Activated CD4-positive, alpha-beta T cell treated with anti-CD3 and anti-CD28 coated beads, Interleukin-2, amount 10 ng/mL, durations not matched to agents 24 days and 14 days (primary cell): Measurements from ENCODE around the gene KIF5C. TPM values are rescaled to one million over a fixed set of nuclear protein-coding genes. Genes with fewer than 3 reads are reported as not detected.
A peak's percentile ranks its signal among the peaks of the same experiment; 100 is the strongest.

Experiments
- DNase-seq: peaks from one replicate; pipeline ENCODE4 v3.0.0; 2022
- H3K27ac Mint-ChIP-seq: one replicate; pipeline ENCODE4 v1.8.0; 2022; ENCODE audit warnings: mild to moderate bottlenecking, mixed read lengths
- H3K27me3 Mint-ChIP-seq: one replicate; pipeline ENCODE4 v1.8.0; 2022; ENCODE audit warnings: mixed read lengths
- H3K36me3 Mint-ChIP-seq: one replicate; pipeline ENCODE4 v1.8.0; 2022; ENCODE audit warnings: low read depth, mild to moderate bottlenecking, mixed read lengths
- H3K4me1 Mint-ChIP-seq: one replicate; pipeline ENCODE4 v1.8.0; 2021; ENCODE audit warnings: mixed read lengths
- H3K4me3 Mint-ChIP-seq: one replicate; pipeline ENCODE4 v1.8.0; 2022; ENCODE audit warnings: mild to moderate bottlenecking, moderate library complexity, mixed read lengths
- H3K9me3 Mint-ChIP-seq: one replicate; pipeline ENCODE4 v1.8.0; 2021; ENCODE audit warnings: mixed read lengths
- intact Hi-C: fragments of 100-400 bp; cut with micrococcal nuclease; formaldehyde crosslinking; loops from one replicate; pipeline ENCODE4 v1.15.1; 2023
- total RNA-seq: library from RNA; stranded (reverse); gene quantifications from 2 replicates; pipeline ENCODE4 v1.2.3, GENCODE V29; 2022

KIF5C gene
- total RNA-seq, 1 donor from 2014 or later = 20.0 TPM

DNA sequence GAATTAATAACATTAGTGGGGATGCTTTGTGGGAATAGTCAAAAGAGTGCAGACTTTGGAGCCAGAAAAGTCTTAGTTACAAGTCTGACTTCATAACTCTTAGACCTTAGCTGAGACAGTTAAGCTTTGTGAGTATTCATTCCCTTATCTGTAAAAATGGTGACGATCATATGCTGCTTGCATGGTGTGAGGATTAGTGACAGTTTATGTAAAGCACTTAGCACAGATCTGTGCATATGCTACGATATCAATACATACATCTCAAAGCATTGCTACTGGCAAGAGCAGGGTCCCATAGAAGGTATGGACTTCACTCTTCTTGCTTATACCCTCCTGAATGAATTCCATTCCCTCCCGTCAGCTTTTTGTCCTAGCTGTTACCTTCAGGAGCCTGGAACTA, 106.8 kb downstream of the KIF5C start:
- H3K27ac Mint-ChIP-seq = no peak overlapping the region
- intact Hi-C loops = loop anchor here (10.0 kb wide), 2 partner anchors 477 to 777 kb away; no protein-coding TSS in a partner anchor
- no peak overlapping the region for H3K4me3 Mint-ChIP-seq
- DNase-seq = no peak
- H3K9me3 Mint-ChIP-seq = no peaks in the 10 kb centered on the region
- no peaks in the 10 kb centered on the region for H3K27me3 Mint-ChIP-seq
- no peaks in the 10 kb centered on the region for H3K4me1 Mint-ChIP-seq
- peaks cover 17% of the 10 kb centered on the region for H3K36me3 Mint-ChIP-seq

DNA sequence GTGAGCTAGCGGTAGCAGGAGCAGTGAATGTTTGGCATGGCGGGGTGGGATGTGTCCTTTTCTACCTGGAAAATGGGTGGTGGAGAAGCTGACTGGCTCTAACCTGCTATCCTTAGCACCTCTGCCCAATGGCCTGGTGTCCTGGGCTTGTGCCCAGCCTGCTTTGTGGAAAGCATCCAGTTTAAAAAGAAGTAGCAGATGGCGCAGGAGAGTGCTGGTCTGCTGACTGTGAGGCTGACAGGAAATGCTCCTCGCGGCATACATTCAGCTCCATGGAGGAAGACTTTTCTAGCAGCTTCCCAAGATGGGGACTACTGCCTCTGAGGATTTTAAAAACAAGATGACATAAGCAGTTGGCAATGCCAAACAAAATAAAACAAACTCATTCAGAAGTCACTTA, 107.3 kb downstream of the KIF5C start:
- peaks cover 17% of the 10 kb centered on the region for H3K36me3 Mint-ChIP-seq
- intact Hi-C loops = loop anchor here (10.0 kb wide), 2 partner anchors 477 to 777 kb away; no protein-coding TSS in a partner anchor

DNA sequence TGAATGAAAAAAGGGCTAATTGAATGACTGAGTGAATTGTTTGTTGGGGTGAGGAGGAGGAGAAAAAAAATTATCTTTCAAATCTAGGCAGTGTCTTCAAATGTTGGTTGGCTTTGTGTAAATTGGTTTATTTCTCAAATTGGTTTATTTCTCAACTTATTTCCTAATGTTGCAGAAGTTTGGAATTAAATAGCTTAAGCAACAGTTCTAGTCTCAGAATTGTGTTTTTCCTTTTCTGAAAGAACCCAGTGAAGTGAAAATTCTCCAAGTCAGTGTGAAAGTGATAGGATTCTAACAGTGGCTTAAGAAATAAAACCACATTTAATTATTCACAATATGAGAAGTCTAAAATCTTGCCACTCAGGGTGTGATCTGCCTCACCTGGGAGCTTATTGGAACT, 108.9 kb downstream of the KIF5C start:
- no peak for DNase-seq
- no peak overlapping the region for H3K4me3 Mint-ChIP-seq
- intact Hi-C loops = loop anchor here (10.0 kb wide), 2 partner anchors 479 to 779 kb away; no protein-coding TSS in a partner anchor
- no peak overlapping the region for H3K27ac Mint-ChIP-seq
- H3K36me3 Mint-ChIP-seq = peaks cover 17% of the 10 kb centered on the region
- no peaks in the 10 kb centered on the region for H3K9me3 Mint-ChIP-seq
- H3K27me3 Mint-ChIP-seq = no peaks in the 10 kb centered on the region
- H3K4me1 Mint-ChIP-seq = no peaks in the 10 kb centered on the region

More for the DNA sequence above, 107.3 kb downstream of the KIF5C start:
- Mint-ChIP-seq H3K4me1 (no peaks in the 10 kb centered on the region), H3K9me3 (no peaks in the 10 kb centered on the region), H3K27ac (no peak overlapping the region), H3K4me3 (no peak overlapping the region), H3K27me3 (no peaks in the 10 kb centered on the region)
- DNase-seq = no peak

DNA sequence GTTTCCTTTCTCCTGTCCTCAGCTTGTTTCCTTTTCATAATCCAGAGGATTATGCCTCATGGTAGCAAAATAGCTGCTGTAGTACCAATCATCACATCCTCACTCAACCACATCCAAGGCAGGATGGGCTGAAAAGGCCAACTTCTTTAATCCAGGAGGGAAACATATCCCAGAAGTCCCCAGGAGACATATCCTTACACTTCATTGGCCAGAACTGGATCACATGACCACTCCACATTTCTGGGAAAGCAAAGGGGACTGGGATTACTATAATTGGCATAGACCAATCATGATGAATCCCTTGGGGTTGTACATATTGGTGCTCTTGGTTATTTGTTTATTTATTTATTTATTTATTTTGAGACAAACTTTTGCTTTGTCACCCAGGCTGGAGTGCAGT, 109.4 kb downstream of the KIF5C start:
- no peak for DNase-seq
- H3K9me3 Mint-ChIP-seq = no peaks in the 10 kb centered on the region
- no peaks in the 10 kb centered on the region for H3K27me3 Mint-ChIP-seq
- H3K36me3 Mint-ChIP-seq = peaks cover 17% of the 10 kb centered on the region
- H3K4me1 Mint-ChIP-seq = no peaks in the 10 kb centered on the region
- H3K4me3 Mint-ChIP-seq = no peak overlapping the region
- intact Hi-C loops = loop anchor here (10.0 kb wide), 2 partner anchors 480 to 780 kb away; no protein-coding TSS in a partner anchor
- H3K27ac Mint-ChIP-seq = no peak overlapping the region

DNA sequence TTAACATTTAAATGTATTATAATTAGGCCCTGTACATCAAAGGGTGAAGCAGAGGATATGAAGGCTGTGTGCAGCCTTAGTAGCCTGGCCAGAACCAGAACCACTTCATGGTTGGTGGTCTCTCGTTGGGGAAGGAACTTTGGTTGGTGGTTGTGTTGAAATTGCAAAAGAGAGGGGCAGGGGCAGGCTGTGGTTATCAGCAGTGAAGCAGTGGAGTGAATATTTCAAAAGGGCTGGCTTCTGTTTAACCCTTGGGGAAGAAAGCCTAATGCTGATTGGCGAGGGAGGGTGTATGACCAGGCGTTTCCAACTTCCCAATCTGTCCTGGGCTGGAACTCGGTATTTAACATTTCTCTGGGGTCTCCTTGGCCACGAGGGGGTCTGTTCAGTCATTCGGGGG, 112.3 kb downstream of the KIF5C start:
- Mint-ChIP-seq H3K4me1 (peaks cover 2% of the 10 kb centered on the region), H3K4me3 (no peak overlapping the region), H3K36me3 (peaks cover 13% of the 10 kb centered on the region), H3K9me3 (no peaks in the 10 kb centered on the region), H3K27ac (no peak overlapping the region), H3K27me3 (no peaks in the 10 kb centered on the region)
- DNase-seq = no peak
- intact Hi-C loops = loop anchor here (5.0 to 10.0 kb wide), 4 partner anchors 60 to 1000 kb away; no protein-coding TSS in a partner anchor

DNA sequence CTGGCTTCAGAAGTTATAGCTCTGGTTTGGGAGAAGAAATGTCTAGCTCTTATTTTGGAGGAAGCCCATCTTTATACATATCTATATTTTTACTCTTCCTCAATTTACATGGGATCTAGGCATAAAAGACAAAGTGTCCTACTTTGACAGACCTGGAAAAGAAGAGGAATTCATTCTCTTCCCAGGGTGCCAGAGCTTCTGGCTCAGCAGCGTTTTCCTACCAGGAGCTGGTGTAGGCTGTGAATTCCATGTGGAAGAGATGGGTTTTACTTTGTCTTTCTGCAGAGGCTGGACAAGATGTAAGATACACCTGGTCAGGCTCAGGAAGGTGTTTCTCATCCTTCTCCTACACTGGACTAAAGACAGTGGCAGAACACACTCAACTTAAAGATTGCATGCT, 113.3 kb downstream of the KIF5C start:
- H3K27ac Mint-ChIP-seq = no peak overlapping the region
- peaks cover 2% of the 10 kb centered on the region for H3K4me1 Mint-ChIP-seq
- H3K4me3 Mint-ChIP-seq = no peak overlapping the region
- no peaks in the 10 kb centered on the region for H3K9me3 Mint-ChIP-seq
- DNase-seq = no peak
- H3K36me3 Mint-ChIP-seq = peaks cover 11% of the 10 kb centered on the region
- intact Hi-C loops = loop anchor here (5.0 to 10.0 kb wide), 4 partner anchors 61 to 1001 kb away; no protein-coding TSS in a partner anchor
- H3K27me3 Mint-ChIP-seq = no peaks in the 10 kb centered on the region

DNA sequence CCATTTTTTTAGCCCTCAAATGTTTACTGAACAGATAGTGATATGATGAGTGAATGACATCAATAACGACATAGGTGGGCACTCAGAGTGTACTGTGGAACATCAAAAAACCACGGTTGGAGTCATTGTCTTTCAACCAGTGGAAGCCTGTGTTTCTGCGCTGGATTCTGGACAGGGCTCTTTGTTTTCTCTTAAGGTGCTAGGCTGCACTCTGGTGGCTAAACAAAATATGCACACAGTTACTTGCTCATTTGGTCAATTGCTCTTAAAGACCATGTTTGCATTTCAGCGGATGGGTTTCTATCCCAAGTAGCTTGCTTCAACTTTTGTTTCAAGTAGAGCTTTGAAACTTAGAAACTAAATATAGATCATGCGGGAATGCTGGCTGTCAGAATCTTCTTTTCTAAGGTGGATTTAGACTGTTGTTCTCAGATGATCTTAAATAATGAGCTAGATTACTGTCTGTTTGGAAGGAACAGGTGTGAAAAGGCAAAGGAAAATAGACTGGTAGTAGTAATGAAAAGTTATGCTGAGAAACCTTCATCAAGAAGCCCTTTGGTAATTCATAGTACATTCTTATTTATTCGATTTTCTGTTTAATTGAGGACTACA, 115.0 kb downstream of the KIF5C start:
- Mint-ChIP-seq H3K4me1 (peaks cover 2% of the 10 kb centered on the region), H3K27ac (no peak overlapping the region), H3K9me3 (no peaks in the 10 kb centered on the region), H3K27me3 (no peaks in the 10 kb centered on the region), H3K4me3 (no peak overlapping the region), H3K36me3 (peaks cover 3% of the 10 kb centered on the region)
- DNase-seq = peak; percentile 87
- intact Hi-C loops = loop anchor here (1.0 to 10.0 kb wide), 7 partner anchors 63 to 1053 kb away; partner anchors contain the start of gene EPC2

DNA sequence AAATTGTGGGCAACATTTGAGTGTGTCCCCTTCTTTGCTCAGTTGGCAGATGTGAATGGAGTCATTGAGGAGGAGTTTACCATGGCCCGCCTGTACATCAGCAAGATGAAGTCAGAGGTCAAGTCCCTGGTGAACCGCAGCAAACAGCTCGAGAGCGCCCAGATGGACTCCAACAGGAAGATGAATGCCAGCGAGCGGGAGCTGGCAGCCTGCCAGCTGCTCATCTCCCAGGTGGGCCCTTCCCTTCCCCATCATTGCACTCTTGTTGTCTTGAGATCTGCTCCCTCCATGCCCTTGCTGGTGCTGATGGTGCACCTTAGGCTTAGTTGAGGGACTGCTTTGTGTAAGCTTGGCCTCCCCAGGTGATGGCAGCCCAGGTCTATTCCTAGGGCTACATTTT, 115.9 kb downstream of the KIF5C start:
- Mint-ChIP-seq H3K36me3 (peaks cover 4% of the 10 kb centered on the region), H3K27me3 (no peaks in the 10 kb centered on the region), H3K4me1 (peaks cover 2% of the 10 kb centered on the region), H3K27ac (no peak overlapping the region), H3K4me3 (no peak overlapping the region), H3K9me3 (no peaks in the 10 kb centered on the region)
- intact Hi-C loops = loop anchor here (1.0 to 10.0 kb wide), 3 partner anchors 226 to 1054 kb away; partner anchors contain the start of gene EPC2
- no peak for DNase-seq

DNA sequence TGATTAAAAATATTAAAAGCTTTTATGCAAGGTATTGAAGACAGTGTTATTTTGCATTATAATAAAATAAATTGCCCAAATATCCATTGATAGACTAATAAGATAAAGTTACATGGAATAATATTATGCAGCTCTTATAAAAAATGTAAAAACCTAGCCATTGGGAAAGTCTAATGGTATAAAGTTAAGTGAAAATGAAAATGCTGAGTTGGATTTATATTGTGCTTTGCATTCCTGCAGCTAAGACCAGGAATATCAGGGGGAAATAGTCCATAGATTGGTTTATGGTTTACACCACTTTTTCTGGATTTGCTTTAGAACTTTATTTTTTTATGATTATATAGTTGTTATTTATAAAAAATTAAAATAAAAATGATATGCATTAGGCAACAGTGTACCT, 117.4 kb downstream of the KIF5C start:
- Mint-ChIP-seq H3K27ac (no peak overlapping the region), H3K4me1 (peaks cover 2% of the 10 kb centered on the region), H3K9me3 (no peaks in the 10 kb centered on the region), H3K36me3 (peaks cover 4% of the 10 kb centered on the region), H3K4me3 (no peak overlapping the region), H3K27me3 (no peaks in the 10 kb centered on the region)
- no peak for DNase-seq
- intact Hi-C loops = loop anchor here (10.0 kb wide), 2 partner anchors 228 to 348 kb away; partner anchors contain the start of gene EPC2

DNA sequence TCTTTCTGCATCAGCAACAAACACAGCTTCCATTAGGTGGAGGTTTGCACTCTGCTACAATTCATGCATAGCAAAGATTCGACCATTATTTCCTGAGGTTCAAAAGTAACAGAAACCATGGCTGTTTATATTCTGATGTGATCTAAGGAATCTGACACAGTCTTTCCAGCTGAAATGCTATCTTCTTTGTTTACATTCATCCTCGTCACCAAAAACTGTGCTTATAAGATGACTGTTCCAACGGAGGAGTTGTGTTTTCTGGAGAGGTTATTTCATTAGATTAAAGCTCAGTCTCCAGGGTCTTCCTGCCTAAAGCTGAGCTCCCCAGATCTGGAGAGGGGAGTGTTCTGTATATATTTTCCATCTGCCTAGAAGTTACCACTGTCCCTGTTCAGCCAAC, 118.3 kb downstream of the KIF5C start:
- intact Hi-C loops = loop anchor here (10.0 kb wide), 2 partner anchors 229 to 349 kb away; partner anchors contain the start of gene EPC2
- H3K9me3 Mint-ChIP-seq = no peaks in the 10 kb centered on the region
- peaks cover 4% of the 10 kb centered on the region for H3K36me3 Mint-ChIP-seq
- H3K4me1 Mint-ChIP-seq = peaks cover 2% of the 10 kb centered on the region
- H3K4me3 Mint-ChIP-seq = no peak overlapping the region
- no peaks in the 10 kb centered on the region for H3K27me3 Mint-ChIP-seq
- no peak overlapping the region for H3K27ac Mint-ChIP-seq
- no peak for DNase-seq

DNA sequence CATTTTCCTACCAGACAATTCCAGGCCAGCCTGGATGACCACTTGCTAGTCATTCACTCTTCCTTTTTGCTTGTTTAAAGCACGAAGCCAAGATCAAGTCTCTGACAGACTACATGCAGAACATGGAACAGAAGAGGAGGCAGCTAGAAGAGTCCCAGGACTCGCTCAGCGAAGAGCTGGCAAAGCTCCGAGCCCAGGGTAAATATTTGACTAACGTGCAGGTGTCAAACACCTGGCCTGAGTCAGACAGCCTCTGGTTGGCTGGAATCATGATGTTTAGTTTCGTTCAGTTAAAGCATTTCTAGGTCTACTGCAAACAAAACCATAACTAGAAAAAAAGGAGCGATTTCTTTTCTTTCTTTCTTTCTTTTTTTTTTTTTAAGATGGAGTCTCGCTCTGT, 119.3 kb downstream of the KIF5C start:
- Mint-ChIP-seq H3K4me3 (no peak overlapping the region), H3K36me3 (peaks cover 4% of the 10 kb centered on the region), H3K27ac (no peak overlapping the region), H3K27me3 (no peaks in the 10 kb centered on the region), H3K9me3 (no peaks in the 10 kb centered on the region), H3K4me1 (peaks cover 3% of the 10 kb centered on the region)
- intact Hi-C loops = loop anchor here (10.0 kb wide), 2 partner anchors 230 to 350 kb away; partner anchors contain the start of gene EPC2
- no peak for DNase-seq

DNA sequence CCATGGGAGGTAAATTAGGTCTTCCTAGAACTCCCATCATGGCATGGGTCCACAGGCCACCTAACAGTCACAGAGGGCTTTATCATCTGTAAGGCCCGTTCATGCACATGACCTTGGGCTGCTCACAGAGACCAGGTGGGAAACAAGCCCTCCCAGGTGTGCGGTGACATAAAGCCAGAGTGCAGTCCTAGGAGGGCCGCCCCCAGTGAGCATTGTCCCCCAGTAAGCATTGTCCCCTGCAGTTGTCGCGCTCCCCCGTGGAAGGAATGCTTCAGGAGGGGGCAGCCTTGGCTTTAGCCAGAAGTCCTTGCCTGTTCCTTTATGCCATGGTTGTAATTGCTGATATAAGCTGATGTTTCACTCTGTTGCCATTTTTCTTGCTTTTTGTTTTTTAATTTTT, 121.8 kb downstream of the KIF5C start:
- no peaks in the 10 kb centered on the region for H3K9me3 Mint-ChIP-seq
- no peaks in the 10 kb centered on the region for H3K27me3 Mint-ChIP-seq
- H3K27ac Mint-ChIP-seq = no peak overlapping the region
- no peak for DNase-seq
- H3K4me1 Mint-ChIP-seq = peaks cover 16% of the 10 kb centered on the region
- no peak overlapping the region for H3K4me3 Mint-ChIP-seq
- intact Hi-C loops = loop anchor here (10.0 kb wide), 2 partner anchors 232 to 352 kb away; partner anchors contain the start of gene EPC2
- H3K36me3 Mint-ChIP-seq = peaks cover 9% of the 10 kb centered on the region

DNA sequence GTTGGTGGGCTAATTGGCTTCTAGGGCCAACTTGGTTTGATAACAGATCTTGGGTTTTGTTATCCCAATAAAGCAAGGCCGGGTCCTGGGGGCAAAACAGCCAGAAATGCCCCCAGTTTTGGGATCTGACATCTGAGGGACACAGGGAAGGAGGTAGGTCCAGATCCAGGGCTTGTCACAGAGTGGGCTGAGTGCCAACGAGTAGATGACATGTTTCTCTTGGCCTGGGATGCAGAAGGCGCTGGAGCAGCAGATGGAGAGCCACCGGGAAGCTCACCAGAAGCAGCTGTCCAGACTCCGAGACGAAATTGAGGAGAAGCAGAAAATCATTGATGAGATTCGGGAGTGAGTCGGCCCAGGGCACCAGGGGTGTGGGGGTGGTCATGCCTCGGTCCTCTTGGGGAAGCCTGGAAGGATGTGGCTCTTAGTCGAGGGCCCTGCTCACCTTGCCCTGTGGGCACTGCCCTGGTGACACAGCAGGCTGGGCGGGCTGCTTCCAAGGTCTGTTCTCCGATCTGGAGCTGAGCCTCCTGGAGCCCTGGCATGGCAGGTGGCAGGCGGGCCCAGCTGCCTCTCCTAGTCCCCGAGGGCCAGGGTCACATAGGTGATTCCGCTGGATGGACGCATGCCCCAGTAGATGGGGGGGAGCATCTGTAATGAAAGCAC, 123.3 kb downstream of the KIF5C start:
- H3K9me3 Mint-ChIP-seq = no peaks in the 10 kb centered on the region
- H3K27ac Mint-ChIP-seq = no peak overlapping the region
- DNase-seq = no peak
- peaks cover 15% of the 10 kb centered on the region for H3K36me3 Mint-ChIP-seq
- H3K4me3 Mint-ChIP-seq = no peak overlapping the region
- intact Hi-C loops = loop anchor here (10.0 kb wide), 2 partner anchors 233 to 353 kb away; partner anchors contain the start of gene EPC2
- no peaks in the 10 kb centered on the region for H3K27me3 Mint-ChIP-seq
- H3K4me1 Mint-ChIP-seq = peaks cover 16% of the 10 kb centered on the region

DNA sequence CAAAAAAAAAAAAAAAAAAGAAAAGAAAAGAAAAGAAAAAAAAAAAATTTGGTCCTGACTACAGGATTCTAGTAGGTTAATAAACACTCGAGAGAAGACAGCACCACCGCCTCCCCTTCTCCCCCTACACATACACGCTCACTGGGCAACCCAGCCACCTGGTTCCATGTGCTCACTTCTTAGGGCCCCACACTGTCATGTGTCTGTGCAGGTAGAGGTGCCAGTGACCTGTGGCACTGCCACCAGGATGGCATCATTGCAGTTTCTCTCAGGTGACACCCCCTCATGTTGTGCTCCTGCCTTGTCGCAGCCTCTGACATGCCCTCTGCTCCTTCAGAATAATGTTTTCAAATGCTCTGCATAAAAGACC, 123.8 kb downstream of the KIF5C start:
- no peak overlapping the region for H3K27ac Mint-ChIP-seq
- H3K4me1 Mint-ChIP-seq = peaks cover 16% of the 10 kb centered on the region
- H3K36me3 Mint-ChIP-seq = peaks cover 15% of the 10 kb centered on the region
- H3K27me3 Mint-ChIP-seq = no peaks in the 10 kb centered on the region
- no peaks in the 10 kb centered on the region for H3K9me3 Mint-ChIP-seq
- no peak for DNase-seq
- intact Hi-C loops = loop anchor here (10.0 kb wide), 2 partner anchors 234 to 354 kb away; partner anchors contain the start of gene EPC2
- H3K4me3 Mint-ChIP-seq = no peak overlapping the region
